ENCODE results near the gene EEF1A1. TPM values are rescaled to one million over a fixed set of nuclear protein-coding genes. Genes with fewer than 3 reads are reported as not detected.
"Not testable (repeated sequence)": the region's sequence is repeated elsewhere in the genome, so short reads cannot be mapped to it uniquely, and the experiment has no call there.

The EEF1A1 gene
- total and polyA plus RNA-seq, 9 donors: 15,578 to 19,769 (median 16,968) TPM

GRCh38 chr6:73560182-73560732 lies 39.4 kb upstream of the EEF1A1 start:
- H3K9me3 ChIP-seq: no peaks in the 10 kb centered on the region
- no peaks in the 10 kb centered on the region for H3K27me3 ChIP-seq
- peaks cover 1% of the 10 kb centered on the region for H3K4me1 ChIP-seq (ENCODE audit: insufficient read depth)
- no peak overlapping the region for H3K4me3 ChIP-seq
- WGBS, 3 donors: 51 to 62% (median 52%) methylated on average over 8 of the region's 8 CpGs
- H3K27ac ChIP-seq: no peak overlapping the region
- TF ChIP-seq POLR2A (IDR thresholded peaks at IDR 0.05) (no peak), EP300 (IDR thresholded peaks at IDR 0.05) (no peak), CTCF (IDR thresholded peaks at IDR 0.05) (no peak)
- DNase-seq: no peak
- intact Hi-C loops (cut with DNase I): no loop called here
- no peaks in the 10 kb centered on the region for H3K36me3 ChIP-seq

GRCh38 chr6:73559399-73559794 lies 38.6 kb upstream of the EEF1A1 start:
- H3K4me1 ChIP-seq (ENCODE audit: insufficient read depth): not testable (repeated sequence)
- 96 to 98% (median 97%) methylated on average over 12 of the region's 12 CpGs for WGBS, 3 donors

GRCh38 chr6:73558624-73559398 lies 38.0 kb upstream of the EEF1A1 start:
- Histone ChIP-seq H3K27ac (no peak overlapping the region), H3K4me3 (no peak overlapping the region), H3K27me3 (no peaks in the 10 kb centered on the region), H3K9me3 (no peaks in the 10 kb centered on the region), H3K4me1 (ENCODE audit: insufficient read depth) (peaks cover 1% of the 10 kb centered on the region), H3K36me3 (no peaks in the 10 kb centered on the region)
- 69 to 79% (median 78%) methylated on average over 4 of the region's 4 CpGs for WGBS, 3 donors
- DNase-seq: no peak
- TF ChIP-seq CTCF (IDR thresholded peaks at IDR 0.05) (no peak), EP300 (IDR thresholded peaks at IDR 0.05) (no peak), POLR2A (IDR thresholded peaks at IDR 0.05) (no peak)
- intact Hi-C loops (cut with DNase I): no loop called here

More at GRCh38 chr6:73559399-73559794, 38.6 kb upstream of the EEF1A1 start:
- intact Hi-C loops (cut with DNase I); H3K4me3 ChIP-seq; DNase-seq; H3K27ac ChIP-seq; H3K36me3 ChIP-seq; H3K27me3 ChIP-seq; H3K9me3 ChIP-seq: not testable (repeated sequence)

- 26 to 34% (median 27%) methylated on average over 1 of the region's 1 CpG for WGBS, 3 donors
- no peaks in the 10 kb centered on the region for H3K36me3 ChIP-seq
- H3K9me3 ChIP-seq: no peaks in the 10 kb centered on the region
- H3K4me1 ChIP-seq (ENCODE audit: insufficient read depth): peaks cover 1% of the 10 kb centered on the region
- intact Hi-C loops (cut with DNase I): no loop called here
- H3K27ac ChIP-seq: no peak overlapping the region
- no peak for DNase-seq
- H3K4me3 ChIP-seq: no peak overlapping the region
- TF ChIP-seq POLR2A (IDR thresholded peaks at IDR 0.05): no peak
- TF ChIP-seq EP300 (IDR thresholded peaks at IDR 0.05): no peak
- no peak for TF ChIP-seq CTCF (IDR thresholded peaks at IDR 0.05)
- H3K27me3 ChIP-seq: no peaks in the 10 kb centered on the region
These were observed 36.0 kb upstream of the EEF1A1 start for GRCh38 chr6:73556836-73557235.

- H3K4me3 ChIP-seq; H3K27ac ChIP-seq; intact Hi-C loops (cut with DNase I); H3K9me3 ChIP-seq; H3K4me1 ChIP-seq (ENCODE audit: insufficient read depth); H3K27me3 ChIP-seq; DNase-seq; H3K36me3 ChIP-seq: not testable (repeated sequence)
- WGBS, 3 donors: 77 to 96% (median 87%) methylated on average over 11 of the region's 11 CpGs
These were observed 34.6 kb upstream of the EEF1A1 start for GRCh38 chr6:73555380-73555949.

GRCh38 chr6:73551115-73551514 lies 30.3 kb upstream of the EEF1A1 start:
- intact Hi-C loops (cut with DNase I); H3K27ac ChIP-seq; H3K27me3 ChIP-seq; DNase-seq; H3K36me3 ChIP-seq; H3K4me3 ChIP-seq; H3K4me1 ChIP-seq (ENCODE audit: insufficient read depth); H3K9me3 ChIP-seq: not testable (repeated sequence)
- 93 to 95% (median 94%) methylated on average over 4 of the region's 4 CpGs for WGBS, 3 donors

Data from ovary (tissue), 9 donors.